ENCODE data around the gene INO80E.

- TF ChIP-seq CTCF (IDR thresholded peaks at IDR 0.05 in 8 of 11, conservative IDR thresholded peaks at IDR 0.05 in 3 of 11) (no peak), POLR2A (IDR thresholded peaks at IDR 0.05) (no peak)
Measured at GRCh38 chr16:30011714-30012504, 15.9 kb downstream of the INO80E start.
